Measurements from ENCODE around the gene DOCK11. TPM values are rescaled to one million over a fixed set of nuclear protein-coding genes. Genes with fewer than 3 reads are reported as not detected.

Gene DOCK11
- total and polyA plus RNA-seq, 12 donors, result 1.3 to 9.4 (median 3.0) TPM

GRCh38 chrX:118503260-118504041 is 7.8 kb downstream of the DOCK11 start:
- ATAC-seq (no peak), DNase-seq (no peak)
- Histone ChIP-seq H3K27me3 (peaks cover 0 to 18% (median 0%) of the 10 kb centered on the region in 7 donors), H3K9me3 (no peaks in the 10 kb centered on the region), H3K27ac (peak overlapping the region in 1 of 10 donors; percentile 38), H3K4me1 (peaks cover 0 to 38% (median 0%) of the 10 kb centered on the region in 9 donors), H3K4me3 (no peak overlapping the region), H3K36me3 (no peaks in the 10 kb centered on the region)
- TF ChIP-seq, protein P1, sequence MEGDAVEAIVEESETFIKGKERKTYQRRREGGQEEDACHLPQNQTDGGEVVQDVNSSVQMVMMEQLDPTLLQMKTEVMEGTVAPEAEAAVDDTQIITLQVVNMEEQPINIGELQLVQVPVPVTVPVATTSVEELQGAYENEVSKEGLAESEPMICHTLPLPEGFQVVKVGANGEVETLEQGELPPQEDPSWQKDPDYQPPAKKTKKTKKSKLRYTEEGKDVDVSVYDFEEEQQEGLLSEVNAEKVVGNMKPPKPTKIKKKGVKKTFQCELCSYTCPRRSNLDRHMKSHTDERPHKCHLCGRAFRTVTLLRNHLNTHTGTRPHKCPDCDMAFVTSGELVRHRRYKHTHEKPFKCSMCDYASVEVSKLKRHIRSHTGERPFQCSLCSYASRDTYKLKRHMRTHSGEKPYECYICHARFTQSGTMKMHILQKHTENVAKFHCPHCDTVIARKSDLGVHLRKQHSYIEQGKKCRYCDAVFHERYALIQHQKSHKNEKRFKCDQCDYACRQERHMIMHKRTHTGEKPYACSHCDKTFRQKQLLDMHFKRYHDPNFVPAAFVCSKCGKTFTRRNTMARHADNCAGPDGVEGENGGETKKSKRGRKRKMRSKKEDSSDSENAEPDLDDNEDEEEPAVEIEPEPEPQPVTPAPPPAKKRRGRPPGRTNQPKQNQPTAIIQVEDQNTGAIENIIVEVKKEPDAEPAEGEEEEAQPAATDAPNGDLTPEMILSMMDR (IDR thresholded peaks at IDR 0.05), result no peak
- intact Hi-C loops (cut with DNase I), result no loop called here
- WGBS, 2 donors, result 62 to 65% methylated on average over 7 of the region's 7 CpGs

DNA sequence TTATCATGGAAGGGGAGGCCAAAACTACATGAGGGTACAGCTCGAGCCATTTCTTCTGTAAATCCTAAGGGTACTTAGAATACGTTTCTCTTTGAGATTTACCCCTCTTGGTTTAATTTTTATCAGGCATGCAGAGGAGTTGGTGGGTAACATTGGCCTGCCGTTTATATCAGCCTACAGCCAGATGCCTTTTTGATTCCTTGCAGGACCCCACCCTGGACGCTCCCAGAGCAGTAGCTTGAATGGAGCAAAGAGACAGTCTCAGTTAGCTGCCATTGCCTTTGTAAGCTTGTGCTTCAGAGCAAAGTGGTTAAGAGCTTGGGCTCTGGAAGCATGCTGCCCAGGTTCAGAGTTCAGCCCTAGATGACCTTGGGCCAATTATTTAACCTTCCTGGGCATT is 9.0 kb downstream of the DOCK11 start:
- Histone ChIP-seq H3K4me1 (peaks cover 0 to 28% (median 0%) of the 10 kb centered on the region in 9 donors), H3K9me3 (no peaks in the 10 kb centered on the region), H3K27ac (no peak overlapping the region), H3K4me3 (no peak overlapping the region), H3K36me3 (no peaks in the 10 kb centered on the region), H3K27me3 (peaks cover 0 to 7% (median 0%) of the 10 kb centered on the region in 7 donors)
- ATAC-seq, result no peak
- intact Hi-C loops (cut with DNase I), result no loop called here
- TF ChIP-seq, protein P1 (IDR thresholded peaks at IDR 0.05), result no peak
- no peak for DNase-seq
- WGBS, 2 donors, result 82 to 94% methylated on average over 4 of the region's 4 CpGs

- Histone ChIP-seq H3K4me1 (peaks cover 0 to 26% (median 0%) of the 10 kb centered on the region in 9 donors), H3K4me3 (no peak overlapping the region), H3K27me3 (peaks cover 0 to 4% (median 0%) of the 10 kb centered on the region in 7 donors), H3K9me3 (no peaks in the 10 kb centered on the region), H3K27ac (no peak overlapping the region), H3K36me3 (no peaks in the 10 kb centered on the region)
- DNase-seq (no peak), ATAC-seq (no peak)
- WGBS, 2 donors, result 66 to 76% methylated on average over 10 to 11 of the region's 11 CpGs
- TF ChIP-seq, protein P1 (IDR thresholded peaks at IDR 0.05), result no peak
- intact Hi-C loops (cut with DNase I), result no loop called here
Measured at GRCh38 chrX:118506805-118507480, 11.3 kb downstream of the DOCK11 start.

DNA sequence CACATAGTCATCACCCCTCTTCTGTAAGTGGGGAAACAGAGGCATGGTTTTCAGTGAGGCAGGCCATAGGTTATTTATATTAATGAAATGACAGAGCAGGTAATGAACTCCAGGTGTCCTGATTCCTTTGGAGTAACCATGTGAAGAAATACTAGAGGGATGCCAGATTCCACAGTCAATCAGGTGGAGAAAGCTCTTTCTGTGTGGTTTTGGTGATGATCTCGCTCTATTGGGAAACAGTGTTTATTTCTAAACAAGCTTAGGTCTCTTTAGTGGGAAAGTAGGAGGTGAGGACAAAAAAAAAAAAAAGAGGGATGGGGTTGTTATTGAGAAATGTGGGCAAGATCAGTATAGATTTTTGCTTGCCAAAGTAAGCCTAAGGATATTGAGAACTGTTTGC is 12.2 kb downstream of the DOCK11 start:
- Histone ChIP-seq H3K4me1 (peaks cover 0 to 25% (median 0%) of the 10 kb centered on the region in 9 donors), H3K27ac (no peak overlapping the region)
- DNase-seq, result no peak

More for the DNA sequence above, 12.2 kb downstream of the DOCK11 start:
- H3K27me3 ChIP-seq, result peaks cover 0 to 2% (median 0%) of the 10 kb centered on the region in 7 donors
- no peaks in the 10 kb centered on the region for H3K36me3 ChIP-seq
- TF ChIP-seq, protein P1 (IDR thresholded peaks at IDR 0.05), result no peak
- WGBS, 2 donors, result 100% methylated on average over 1 of the region's 1 CpG
- no peaks in the 10 kb centered on the region for H3K9me3 ChIP-seq
- intact Hi-C loops (cut with DNase I), result no loop called here
- ATAC-seq, result no peak
- no peak overlapping the region for H3K4me3 ChIP-seq

Data from heart right ventricle (tissue), 16 donors.